ENCODE data around the gene INPP4A.

INPP4A gene

DNA sequence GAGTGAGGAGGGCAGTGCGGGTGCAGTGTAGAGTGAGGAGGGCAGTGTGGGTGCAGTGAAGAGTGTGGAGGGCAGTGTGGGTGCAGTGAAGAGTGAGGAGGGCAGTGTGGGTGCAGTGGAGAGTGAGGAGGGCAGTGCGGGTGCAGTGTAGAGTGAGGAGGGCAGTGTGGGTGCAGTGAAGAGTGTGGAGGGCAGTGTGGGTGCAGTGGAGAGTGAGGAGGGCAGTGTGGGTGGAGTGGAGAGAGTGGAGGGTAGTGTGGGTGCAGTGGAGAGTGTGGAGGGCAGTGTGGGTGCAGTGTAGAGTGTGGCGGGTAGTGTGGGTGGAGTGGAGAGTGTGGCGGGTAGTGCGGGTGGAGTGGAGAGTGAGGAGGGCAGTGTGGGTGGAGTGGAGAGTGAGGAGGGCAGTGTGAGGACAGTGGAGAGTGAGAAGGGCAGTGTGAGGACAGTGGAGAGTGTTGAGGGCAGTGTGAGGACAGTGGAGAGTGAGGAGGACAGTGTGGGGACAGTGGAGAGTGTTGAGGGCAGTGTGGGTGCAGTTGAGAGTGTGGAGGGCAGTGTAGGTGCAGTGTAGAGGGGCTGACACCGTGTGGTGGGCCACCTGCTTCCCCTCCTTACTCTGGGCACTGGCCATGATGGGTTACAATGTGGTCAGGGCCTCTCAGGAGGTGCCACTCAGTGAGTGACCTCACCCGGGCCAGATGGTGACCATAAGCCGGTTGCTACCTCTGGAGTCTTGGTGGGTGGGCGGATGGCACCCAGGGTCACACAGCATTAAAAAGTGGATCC is 28.5 kb downstream of the INPP4A start:
- no peak for ATAC-seq
- TF ChIP-seq ARNTL (CRISPR knock-in tag; IDR thresholded peaks at IDR 0.05; ENCODE audit: borderline replicate concordance, low read depth) (no peak), ZFP30 (CRISPR knock-in tag; IDR thresholded peaks at IDR 0.05) (no peak), TCF4 (CRISPR knock-in tag; IDR thresholded peaks at IDR 0.05; ENCODE audit: borderline replicate concordance) (no peak), ZFP3 (CRISPR knock-in tag; IDR thresholded peaks at IDR 0.05) (no peak)
- TF ChIP-seq, protein P1, sequence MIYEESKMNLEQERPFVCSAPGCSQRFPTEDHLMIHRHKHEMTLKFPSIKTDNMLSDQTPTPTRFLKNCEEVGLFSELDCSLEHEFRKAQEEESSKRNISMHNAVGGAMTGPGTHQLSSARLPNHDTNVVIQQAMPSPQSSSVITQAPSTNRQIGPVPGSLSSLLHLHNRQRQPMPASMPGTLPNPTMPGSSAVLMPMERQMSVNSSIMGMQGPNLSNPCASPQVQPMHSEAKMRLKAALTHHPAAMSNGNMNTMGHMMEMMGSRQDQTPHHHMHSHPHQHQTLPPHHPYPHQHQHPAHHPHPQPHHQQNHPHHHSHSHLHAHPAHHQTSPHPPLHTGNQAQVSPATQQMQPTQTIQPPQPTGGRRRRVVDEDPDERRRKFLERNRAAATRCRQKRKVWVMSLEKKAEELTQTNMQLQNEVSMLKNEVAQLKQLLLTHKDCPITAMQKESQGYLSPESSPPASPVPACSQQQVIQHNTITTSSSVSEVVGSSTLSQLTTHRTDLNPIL (CRISPR knock-in tag; IDR thresholded peaks at IDR 0.05; ENCODE audit: low read depth), result no peak
- TF ChIP-seq, protein P2, sequence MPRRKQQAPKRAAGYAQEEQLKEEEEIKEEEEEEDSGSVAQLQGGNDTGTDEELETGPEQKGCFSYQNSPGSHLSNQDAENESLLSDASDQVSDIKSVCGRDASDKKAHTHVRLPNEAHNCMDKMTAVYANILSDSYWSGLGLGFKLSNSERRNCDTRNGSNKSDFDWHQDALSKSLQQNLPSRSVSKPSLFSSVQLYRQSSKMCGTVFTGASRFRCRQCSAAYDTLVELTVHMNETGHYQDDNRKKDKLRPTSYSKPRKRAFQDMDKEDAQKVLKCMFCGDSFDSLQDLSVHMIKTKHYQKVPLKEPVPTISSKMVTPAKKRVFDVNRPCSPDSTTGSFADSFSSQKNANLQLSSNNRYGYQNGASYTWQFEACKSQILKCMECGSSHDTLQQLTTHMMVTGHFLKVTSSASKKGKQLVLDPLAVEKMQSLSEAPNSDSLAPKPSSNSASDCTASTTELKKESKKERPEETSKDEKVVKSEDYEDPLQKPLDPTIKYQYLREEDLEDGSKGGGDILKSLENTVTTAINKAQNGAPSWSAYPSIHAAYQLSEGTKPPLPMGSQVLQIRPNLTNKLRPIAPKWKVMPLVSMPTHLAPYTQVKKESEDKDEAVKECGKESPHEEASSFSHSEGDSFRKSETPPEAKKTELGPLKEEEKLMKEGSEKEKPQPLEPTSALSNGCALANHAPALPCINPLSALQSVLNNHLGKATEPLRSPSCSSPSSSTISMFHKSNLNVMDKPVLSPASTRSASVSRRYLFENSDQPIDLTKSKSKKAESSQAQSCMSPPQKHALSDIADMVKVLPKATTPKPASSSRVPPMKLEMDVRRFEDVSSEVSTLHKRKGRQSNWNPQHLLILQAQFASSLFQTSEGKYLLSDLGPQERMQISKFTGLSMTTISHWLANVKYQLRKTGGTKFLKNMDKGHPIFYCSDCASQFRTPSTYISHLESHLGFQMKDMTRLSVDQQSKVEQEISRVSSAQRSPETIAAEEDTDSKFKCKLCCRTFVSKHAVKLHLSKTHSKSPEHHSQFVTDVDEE (CRISPR knock-in tag; IDR thresholded peaks at IDR 0.05), result no peak

DNA sequence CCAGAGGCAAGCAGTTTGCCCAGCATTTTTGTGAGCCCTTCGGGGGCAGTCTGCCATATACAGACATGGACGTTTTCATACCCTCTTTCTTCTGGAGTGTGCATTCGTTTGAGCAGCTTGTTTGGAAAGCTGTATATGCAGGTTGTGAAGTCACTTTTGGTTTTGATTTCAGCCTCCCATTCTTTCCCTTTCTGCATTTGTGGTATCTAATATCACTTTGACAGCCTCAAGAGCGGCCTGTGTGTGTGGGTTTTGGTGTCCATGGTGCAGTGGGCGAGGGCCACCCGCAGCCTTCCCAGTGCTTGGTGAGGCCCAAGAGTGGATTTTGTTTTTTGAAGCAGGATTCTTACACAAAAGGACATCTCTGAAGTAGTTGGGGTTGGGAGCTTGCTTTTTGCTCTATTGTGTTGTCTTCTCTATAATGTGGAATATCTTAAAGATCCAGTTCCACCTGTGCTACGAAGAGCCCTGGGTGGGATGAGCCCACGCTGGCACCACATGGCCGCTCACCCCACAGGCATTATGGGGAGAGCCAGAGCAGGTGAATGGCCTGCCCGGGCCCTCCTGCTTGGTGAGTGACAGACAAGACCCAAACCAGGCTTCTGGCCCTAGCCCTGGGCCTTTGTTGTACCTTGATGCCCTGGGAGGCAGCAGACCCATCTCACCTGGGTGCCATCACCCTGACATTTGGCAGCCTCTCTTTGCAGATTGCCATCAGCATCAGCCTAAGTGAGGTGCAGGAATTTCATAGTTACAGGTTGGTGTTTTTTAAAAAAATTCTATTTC is 29.5 kb downstream of the INPP4A start:
- TF ChIP-seq ZFP3 (CRISPR knock-in tag; IDR thresholded peaks at IDR 0.05), result no peak
- no peak for TF ChIP-seq CSDC2 (CRISPR knock-in tag; IDR thresholded peaks at IDR 0.05)
- no peak for TF ChIP-seq PPARA (CRISPR knock-in tag; IDR thresholded peaks at IDR 0.05; ENCODE audit: borderline replicate concordance)
- no peak for TF ChIP-seq TOX (CRISPR knock-in tag; IDR thresholded peaks at IDR 0.05; ENCODE audit: borderline replicate concordance)
- TF ChIP-seq ARNTL (CRISPR knock-in tag; IDR thresholded peaks at IDR 0.05; ENCODE audit: borderline replicate concordance, low read depth), result no peak
- no peak for TF ChIP-seq SNAI2 (CRISPR knock-in tag; IDR thresholded peaks at IDR 0.05)
- no peak for TF ChIP-seq OSR1 (CRISPR knock-in tag; IDR thresholded peaks at IDR 0.05)
- TF ChIP-seq, protein P2 (CRISPR knock-in tag; IDR thresholded peaks at IDR 0.05), result no peak
- TF ChIP-seq, protein P3, sequence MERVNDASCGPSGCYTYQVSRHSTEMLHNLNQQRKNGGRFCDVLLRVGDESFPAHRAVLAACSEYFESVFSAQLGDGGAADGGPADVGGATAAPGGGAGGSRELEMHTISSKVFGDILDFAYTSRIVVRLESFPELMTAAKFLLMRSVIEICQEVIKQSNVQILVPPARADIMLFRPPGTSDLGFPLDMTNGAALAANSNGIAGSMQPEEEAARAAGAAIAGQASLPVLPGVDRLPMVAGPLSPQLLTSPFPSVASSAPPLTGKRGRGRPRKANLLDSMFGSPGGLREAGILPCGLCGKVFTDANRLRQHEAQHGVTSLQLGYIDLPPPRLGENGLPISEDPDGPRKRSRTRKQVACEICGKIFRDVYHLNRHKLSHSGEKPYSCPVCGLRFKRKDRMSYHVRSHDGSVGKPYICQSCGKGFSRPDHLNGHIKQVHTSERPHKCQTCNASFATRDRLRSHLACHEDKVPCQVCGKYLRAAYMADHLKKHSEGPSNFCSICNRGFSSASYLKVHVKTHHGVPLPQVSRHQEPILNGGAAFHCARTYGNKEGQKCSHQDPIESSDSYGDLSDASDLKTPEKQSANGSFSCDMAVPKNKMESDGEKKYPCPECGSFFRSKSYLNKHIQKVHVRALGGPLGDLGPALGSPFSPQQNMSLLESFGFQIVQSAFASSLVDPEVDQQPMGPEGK (CRISPR knock-in tag; IDR thresholded peaks at IDR 0.05; ENCODE audit: borderline replicate concordance), result no peak
- TF ChIP-seq ZFP30 (CRISPR knock-in tag; IDR thresholded peaks at IDR 0.05), result no peak
- TF ChIP-seq ZNF565 (CRISPR knock-in tag; conservative IDR thresholded peaks at IDR 0.05; ENCODE audit: low read depth), result no peak
- TF ChIP-seq ISL1 (CRISPR knock-in tag; IDR thresholded peaks at IDR 0.05), result no peak
- no peak for TF ChIP-seq ZC3H10 (CRISPR knock-in tag; IDR thresholded peaks at IDR 0.05)
- ATAC-seq, result no peak

DNA sequence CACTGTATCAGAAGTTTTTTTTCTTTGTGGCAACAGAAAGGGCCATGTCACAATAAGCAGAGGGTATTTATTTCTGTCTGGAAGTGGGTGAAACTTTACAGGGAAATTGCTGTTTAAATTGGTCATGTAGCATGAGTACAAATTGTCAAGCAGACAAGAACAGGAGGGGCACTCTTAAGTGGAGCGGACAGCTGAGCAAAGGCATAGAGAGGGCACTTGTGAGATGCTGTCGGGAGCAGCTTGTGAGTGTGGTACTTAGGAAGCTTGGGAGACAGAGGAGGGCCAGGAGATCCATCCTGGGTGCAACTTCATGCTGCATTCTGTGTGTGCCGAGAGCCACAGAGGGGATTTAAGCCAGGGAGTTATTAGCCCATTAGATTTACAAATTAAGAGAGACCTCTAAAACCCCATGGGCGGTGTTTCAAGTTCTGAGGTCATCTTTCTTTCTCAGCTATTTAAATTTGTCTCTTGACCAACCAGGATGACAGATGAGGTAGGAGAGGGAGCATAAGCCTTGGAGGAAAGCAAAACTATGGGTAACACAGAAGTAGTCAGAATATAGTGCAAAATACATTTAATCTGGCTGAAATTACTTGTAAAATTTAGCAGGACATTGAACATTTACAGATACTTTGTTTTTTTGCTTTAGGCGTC is 30.4 kb downstream of the INPP4A start:
- TF ChIP-seq ZFP3 (CRISPR knock-in tag; IDR thresholded peaks at IDR 0.05), result no peak
- TF ChIP-seq, protein P3 (CRISPR knock-in tag; IDR thresholded peaks at IDR 0.05; ENCODE audit: borderline replicate concordance), result no peak
- no peak for TF ChIP-seq ZNF565 (CRISPR knock-in tag; conservative IDR thresholded peaks at IDR 0.05; ENCODE audit: low read depth)
- TF ChIP-seq, protein P4, sequence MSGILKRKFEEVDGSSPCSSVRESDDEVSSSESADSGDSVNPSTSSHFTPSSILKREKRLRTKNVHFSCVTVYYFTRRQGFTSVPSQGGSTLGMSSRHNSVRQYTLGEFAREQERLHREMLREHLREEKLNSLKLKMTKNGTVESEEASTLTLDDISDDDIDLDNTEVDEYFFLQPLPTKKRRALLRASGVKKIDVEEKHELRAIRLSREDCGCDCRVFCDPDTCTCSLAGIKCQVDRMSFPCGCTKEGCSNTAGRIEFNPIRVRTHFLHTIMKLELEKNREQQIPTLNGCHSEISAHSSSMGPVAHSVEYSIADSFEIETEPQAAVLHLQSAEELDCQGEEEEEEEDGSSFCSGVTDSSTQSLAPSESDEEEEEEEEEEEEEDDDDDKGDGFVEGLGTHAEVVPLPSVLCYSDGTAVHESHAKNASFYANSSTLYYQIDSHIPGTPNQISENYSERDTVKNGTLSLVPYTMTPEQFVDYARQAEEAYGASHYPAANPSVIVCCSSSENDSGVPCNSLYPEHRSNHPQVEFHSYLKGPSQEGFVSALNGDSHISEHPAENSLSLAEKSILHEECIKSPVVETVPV (CRISPR knock-in tag; IDR thresholded peaks at IDR 0.05), result no peak
- TF ChIP-seq OSR1 (CRISPR knock-in tag; IDR thresholded peaks at IDR 0.05), result no peak
- TF ChIP-seq CSDC2 (CRISPR knock-in tag; IDR thresholded peaks at IDR 0.05), result no peak
- TF ChIP-seq ZC3H10 (CRISPR knock-in tag; IDR thresholded peaks at IDR 0.05), result no peak
- no peak for TF ChIP-seq RARB (CRISPR knock-in tag; IDR thresholded peaks at IDR 0.05)
- no peak for TF ChIP-seq TOX (CRISPR knock-in tag; IDR thresholded peaks at IDR 0.05; ENCODE audit: borderline replicate concordance)
- TF ChIP-seq ZFP30 (CRISPR knock-in tag; IDR thresholded peaks at IDR 0.05), result no peak
- TF ChIP-seq ZNF8 (CRISPR knock-in tag; IDR thresholded peaks at IDR 0.05), result no peak
- no peak for TF ChIP-seq PPARA (CRISPR knock-in tag; IDR thresholded peaks at IDR 0.05; ENCODE audit: borderline replicate concordance)
- TF ChIP-seq TCF4 (CRISPR knock-in tag; IDR thresholded peaks at IDR 0.05; ENCODE audit: borderline replicate concordance), result no peak
- no peak for TF ChIP-seq ISL1 (CRISPR knock-in tag; IDR thresholded peaks at IDR 0.05)
- TF ChIP-seq ESRRG (CRISPR knock-in tag; IDR thresholded peaks at IDR 0.05), result no peak
- no peak for TF ChIP-seq ZNF70 (CRISPR knock-in tag; IDR thresholded peaks at IDR 0.05)
- no peak for ATAC-seq

Data from SK-N-SH treated with all-trans-retinoic acid at 6 μM for 48 hours (cell line).